ENCODE results near the gene LEKR1. TPM values are rescaled to one million over a fixed set of nuclear protein-coding genes. Genes with fewer than 3 reads are reported as not detected.

The LEKR1 gene
- total and polyA plus RNA-seq, 2 donors (not counting 3 experiments of a cell fraction or from before 2014, with no cell fraction given), result 0.07 to 0.64 TPM

DNA sequence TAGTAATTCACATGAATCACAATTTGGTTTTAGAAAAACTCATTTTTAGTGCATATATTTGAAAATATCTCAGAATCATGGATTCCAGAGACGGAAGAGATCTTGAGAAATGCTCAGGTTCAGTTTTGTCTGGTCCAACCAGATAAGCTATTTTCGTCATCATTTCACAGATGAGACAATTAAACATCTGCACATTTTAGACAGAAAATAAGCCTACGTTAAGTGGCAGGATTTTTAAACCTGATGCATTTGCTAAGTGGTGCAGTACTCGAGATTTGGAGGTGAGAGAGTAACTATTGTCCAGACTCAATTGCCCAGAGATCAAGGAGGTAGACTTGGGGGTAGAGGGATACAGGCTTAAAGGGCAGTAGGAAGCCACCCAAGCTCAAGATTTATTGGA is 243.3 kb downstream of the LEKR1 start:
- FAIRE-seq (no peak), DNase-seq (ENCODE audit: low read depth, low spot score) (no peak)
- H2AFZ ChIP-seq (ENCODE audit: low read depth, low read length), result no peak overlapping the region
- H3K4me3 ChIP-seq (replicated peaks in 1 of 3; ENCODE audit: insufficient read depth in 1 of 3, low read depth in 1 of 3, low read length in 3 of 3), result no peak overlapping the region
- no peak overlapping the region for H3K27ac ChIP-seq (ENCODE audit: insufficient read depth, low read depth, low read length)
- peaks cover 0 to 2% of the 10 kb centered on the region in 2 experiments for H3K27me3 ChIP-seq (ENCODE audit: control insufficient read depth in 2 of 2, insufficient read depth in 2 of 2, low read length in 2 of 2)
- intact Hi-C loops (cut with micrococcal nuclease) (no loop called here), dilution Hi-C loops (cut with MboI; ENCODE audit: extremely low pct_ligation_motif_present, low sequenced_read_pairs) (no loop called here)
- H3K9me1 ChIP-seq (replicated peaks; ENCODE audit: control insufficient read depth, extremely low read depth, insufficient read depth, low read length), result no peaks in the 10 kb centered on the region
- no peaks in the 10 kb centered on the region for H3K79me2 ChIP-seq (ENCODE audit: control insufficient read depth, insufficient read depth, low read length)
- ChIA-PET POLR2A (no interaction called here), CTCF (interaction anchor here (0.9 to 1.0 kb wide), 2 partner anchors 13 to 50 kb away, joined by 3 read pairs; no protein-coding TSS in a partner anchor)
- H3K9me3 ChIP-seq (replicated peaks; ENCODE audit: control insufficient read depth, insufficient read depth, low read length), result no peaks in the 10 kb centered on the region
- H3K4me2 ChIP-seq (ENCODE audit: insufficient read depth, low read length), result no peak overlapping the region
- H3K9ac ChIP-seq (replicated peaks; ENCODE audit: extremely low read depth, insufficient read depth, low read length), result no peak overlapping the region
- no peaks in the 10 kb centered on the region for H3K36me3 ChIP-seq (ENCODE audit: control insufficient read depth in 2 of 2, extremely low read depth in 1 of 2, insufficient read depth in 2 of 2, low read length in 2 of 2)
- TF ChIP-seq EZH2 (IDR thresholded peaks at IDR 0.05; ENCODE audit: borderline replicate concordance, low read depth, low read length, severe bottlenecking) (no peak), GATA2 (IDR thresholded peaks at IDR 0.05; ENCODE audit: insufficient read depth, insufficient read length, low read depth, low read length) (no peak), POLR2AphosphoS5 (IDR thresholded peaks at IDR 0.05; ENCODE audit: insufficient read depth, low read depth, low read length) (no peak), POLR2A (IDR thresholded peaks at IDR 0.05; ENCODE audit: low read depth, low read length) (no peak)
- TF ChIP-seq, protein P1, sequence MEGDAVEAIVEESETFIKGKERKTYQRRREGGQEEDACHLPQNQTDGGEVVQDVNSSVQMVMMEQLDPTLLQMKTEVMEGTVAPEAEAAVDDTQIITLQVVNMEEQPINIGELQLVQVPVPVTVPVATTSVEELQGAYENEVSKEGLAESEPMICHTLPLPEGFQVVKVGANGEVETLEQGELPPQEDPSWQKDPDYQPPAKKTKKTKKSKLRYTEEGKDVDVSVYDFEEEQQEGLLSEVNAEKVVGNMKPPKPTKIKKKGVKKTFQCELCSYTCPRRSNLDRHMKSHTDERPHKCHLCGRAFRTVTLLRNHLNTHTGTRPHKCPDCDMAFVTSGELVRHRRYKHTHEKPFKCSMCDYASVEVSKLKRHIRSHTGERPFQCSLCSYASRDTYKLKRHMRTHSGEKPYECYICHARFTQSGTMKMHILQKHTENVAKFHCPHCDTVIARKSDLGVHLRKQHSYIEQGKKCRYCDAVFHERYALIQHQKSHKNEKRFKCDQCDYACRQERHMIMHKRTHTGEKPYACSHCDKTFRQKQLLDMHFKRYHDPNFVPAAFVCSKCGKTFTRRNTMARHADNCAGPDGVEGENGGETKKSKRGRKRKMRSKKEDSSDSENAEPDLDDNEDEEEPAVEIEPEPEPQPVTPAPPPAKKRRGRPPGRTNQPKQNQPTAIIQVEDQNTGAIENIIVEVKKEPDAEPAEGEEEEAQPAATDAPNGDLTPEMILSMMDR (IDR thresholded peaks at IDR 0.05; ENCODE audit: extremely low read depth in 1 of 2, insufficient read depth in 1 of 2, low read depth in 1 of 2, low read length in 2 of 2), result no peak
- TF ChIP-seq, protein P2, sequence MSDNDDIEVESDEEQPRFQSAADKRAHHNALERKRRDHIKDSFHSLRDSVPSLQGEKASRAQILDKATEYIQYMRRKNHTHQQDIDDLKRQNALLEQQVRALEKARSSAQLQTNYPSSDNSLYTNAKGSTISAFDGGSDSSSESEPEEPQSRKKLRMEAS (IDR thresholded peaks at IDR 0.05; ENCODE audit: insufficient read depth, insufficient read length), result no peak
- BruUV-seq (replicated peaks), result no TSS peak
- H3K4me1 ChIP-seq (ENCODE audit: control insufficient read depth, extremely low read depth, insufficient read depth, low read length), result no peaks in the 10 kb centered on the region
- no peaks in the 10 kb centered on the region for H4K20me1 ChIP-seq (replicated peaks; ENCODE audit: control insufficient read depth, extremely low read depth, insufficient read depth, low read length)

All from endothelial cell of umbilical vein (primary cell).